ENCODE results near the gene RNF115. TPM values are rescaled to one million over a fixed set of nuclear protein-coding genes. Genes with fewer than 3 reads are reported as not detected.

RNF115 gene
- polyA plus RNA-seq, 2 of the 4 experiments (the other 2 are of a cell fraction), result 8.5 to 18.8 TPM

DNA sequence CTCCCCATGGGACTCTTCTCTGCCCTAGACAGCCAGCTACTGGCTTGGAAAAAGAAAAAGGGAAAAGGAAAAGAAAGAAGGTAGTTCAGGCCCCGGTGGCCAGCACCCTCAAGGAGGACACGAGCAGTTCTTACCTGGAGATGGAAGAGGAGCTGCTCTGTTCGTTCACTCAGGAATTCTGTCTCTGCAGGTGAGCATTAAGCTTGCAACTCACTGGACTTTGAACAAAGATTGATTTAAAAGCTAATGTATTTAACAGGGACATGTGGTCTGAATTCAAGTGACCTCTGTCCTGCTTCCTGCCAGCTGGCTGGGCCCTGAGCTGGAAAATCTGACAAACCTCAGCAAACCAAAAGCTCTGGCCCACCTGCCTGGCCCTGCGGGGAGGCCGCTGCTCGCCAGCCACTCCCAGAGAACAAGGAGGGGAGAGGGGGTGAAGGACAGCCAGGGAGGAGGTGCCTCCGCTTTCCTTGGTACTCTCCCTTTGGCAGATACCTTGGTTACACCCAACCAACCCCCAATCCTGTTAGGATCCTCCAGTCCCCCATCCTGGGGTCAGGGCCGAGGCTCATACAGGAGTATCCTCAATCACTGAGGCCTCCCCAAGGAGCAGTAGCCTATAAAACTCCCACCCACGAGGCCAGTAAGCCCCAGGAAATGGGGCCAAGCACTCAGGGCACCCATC, 116.6 kb downstream of the RNF115 start, which contains the start of gene PDZK1:
PDZK1 (minus strand) TSS at position 186 of the 685 bp plus-strand sequence. CDS start 19,347 bp downstream, outside the sequence.
- ChIA-PET CTCF (interaction anchor here (0.9 to 5.6 kb wide), 2 partner anchors 14 to 31 kb away, joined by 3 to 35 read pairs; no protein-coding TSS in a partner anchor), POLR2A (no interaction called here)
- no peak for DNase-seq (ENCODE audit: low read depth in 1 of 2, low spot score in 1 of 2)
- no peak for TF ChIP-seq HOXA7 (CRISPR knock-in tag; IDR thresholded peaks at IDR 0.05)
- TF ChIP-seq ZFP36 (IDR thresholded peaks at IDR 0.05; ENCODE audit: borderline replicate concordance, partially characterized antibody), result no peak
- Histone ChIP-seq H3K9me3 (no peaks in the 10 kb centered on the region), H3K4me3 (no peak within 1 kb of the TSS), H3K27ac (peak within 1 kb of the TSS; percentile 56 to 78), H3K4me2 (peak within 1 kb of the TSS; percentile 48), H3K4me1 (peaks cover 51% of the 10 kb centered on the region)
- ATAC-seq, result no peak; a peak in 1 of 6 replicates
- no peak for FAIRE-seq
- WGBS (ENCODE audit: missing lambda C conversion rate), result 75% methylated on average over 9 of the region's 9 CpGs

DNA sequence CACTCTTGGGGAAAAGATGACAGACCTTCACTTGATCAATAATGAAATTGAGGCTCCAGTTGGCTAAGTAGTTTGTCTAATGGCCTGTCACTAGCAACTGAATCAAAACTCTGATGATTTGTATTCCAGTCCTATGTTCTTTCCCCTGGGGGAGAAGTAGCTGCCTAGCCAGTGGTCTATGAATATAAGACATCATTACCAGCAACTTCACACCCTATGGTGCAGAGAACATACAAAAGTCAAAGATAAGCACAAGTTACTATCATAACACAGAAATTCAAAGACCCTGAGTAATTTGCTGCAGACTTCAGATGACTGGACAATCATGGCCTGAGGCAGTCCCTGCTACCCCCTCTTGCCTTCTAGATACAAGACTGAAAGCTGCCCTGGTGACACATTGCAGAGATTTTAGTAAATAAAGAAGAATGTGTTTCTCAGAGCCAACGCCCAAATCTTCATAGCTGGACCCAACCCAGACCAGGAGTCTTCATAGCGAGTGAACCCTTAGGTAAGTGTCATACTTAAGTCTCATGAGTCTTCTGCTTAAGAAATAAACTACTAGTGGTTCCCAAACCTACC, 117.7 kb downstream of the RNF115 start:
- H3K4me3 ChIP-seq, result no peak overlapping the region
- ATAC-seq (peak; percentile 79 to 81), DNase-seq (ENCODE audit: low read depth in 1 of 2, low spot score in 1 of 2) (peak; percentile 55 to 84), FAIRE-seq (no peak)
- 0% methylated on average over 2 of the region's 2 CpGs for WGBS (ENCODE audit: missing lambda C conversion rate)
- peaks cover 40% of the 10 kb centered on the region for H3K4me1 ChIP-seq
- CTCF ChIA-PET, result interaction anchor here (0.9 to 5.6 kb wide), 2 partner anchors 15 to 32 kb away, joined by 3 to 35 read pairs; no protein-coding TSS in a partner anchor
- POLR2A ChIA-PET, result no interaction called here
- TF ChIP-seq GATA3 (IDR thresholded peaks at IDR 0.05; ENCODE audit: borderline replicate concordance) (peak; percentile 71; the same call in 1 of the 2 replicates), TFCP2L1 (CRISPR knock-in tag; IDR thresholded peaks at IDR 0.05) (no peak), RNF2 (IDR thresholded peaks at IDR 0.05; ENCODE audit: borderline replicate concordance, low read depth) (no peak), ZC3H11A (IDR thresholded peaks at IDR 0.05) (no peak), SREBF2 (IDR thresholded peaks at IDR 0.05) (no peak), RARB (CRISPR knock-in tag; IDR thresholded peaks at IDR 0.05) (no peak), POLR2A (IDR thresholded peaks at IDR 0.05; ENCODE audit: low read length) (no peak), FOSL2 (IDR thresholded peaks at IDR 0.05) (peak; percentile 48; the same call in 1 of the 2 replicates), FOSL2 (CRISPR knock-in tag; IDR thresholded peaks at IDR 0.05) (peak; percentile 79), FOSB (CRISPR knock-in tag; IDR thresholded peaks at IDR 0.05) (no peak), POLR2AphosphoS2 (conservative IDR thresholded peaks at IDR 0.05; ENCODE audit: low read length) (no peak), JUNB (IDR thresholded peaks at IDR 0.05) (0 out of 2 replicates have a peak, but pooled peaks have one; percentile 18)
- TF ChIP-seq, protein P1, sequence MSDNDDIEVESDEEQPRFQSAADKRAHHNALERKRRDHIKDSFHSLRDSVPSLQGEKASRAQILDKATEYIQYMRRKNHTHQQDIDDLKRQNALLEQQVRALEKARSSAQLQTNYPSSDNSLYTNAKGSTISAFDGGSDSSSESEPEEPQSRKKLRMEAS (IDR thresholded peaks at IDR 0.05), result peak; percentile 58
- TF ChIP-seq, protein P2, sequence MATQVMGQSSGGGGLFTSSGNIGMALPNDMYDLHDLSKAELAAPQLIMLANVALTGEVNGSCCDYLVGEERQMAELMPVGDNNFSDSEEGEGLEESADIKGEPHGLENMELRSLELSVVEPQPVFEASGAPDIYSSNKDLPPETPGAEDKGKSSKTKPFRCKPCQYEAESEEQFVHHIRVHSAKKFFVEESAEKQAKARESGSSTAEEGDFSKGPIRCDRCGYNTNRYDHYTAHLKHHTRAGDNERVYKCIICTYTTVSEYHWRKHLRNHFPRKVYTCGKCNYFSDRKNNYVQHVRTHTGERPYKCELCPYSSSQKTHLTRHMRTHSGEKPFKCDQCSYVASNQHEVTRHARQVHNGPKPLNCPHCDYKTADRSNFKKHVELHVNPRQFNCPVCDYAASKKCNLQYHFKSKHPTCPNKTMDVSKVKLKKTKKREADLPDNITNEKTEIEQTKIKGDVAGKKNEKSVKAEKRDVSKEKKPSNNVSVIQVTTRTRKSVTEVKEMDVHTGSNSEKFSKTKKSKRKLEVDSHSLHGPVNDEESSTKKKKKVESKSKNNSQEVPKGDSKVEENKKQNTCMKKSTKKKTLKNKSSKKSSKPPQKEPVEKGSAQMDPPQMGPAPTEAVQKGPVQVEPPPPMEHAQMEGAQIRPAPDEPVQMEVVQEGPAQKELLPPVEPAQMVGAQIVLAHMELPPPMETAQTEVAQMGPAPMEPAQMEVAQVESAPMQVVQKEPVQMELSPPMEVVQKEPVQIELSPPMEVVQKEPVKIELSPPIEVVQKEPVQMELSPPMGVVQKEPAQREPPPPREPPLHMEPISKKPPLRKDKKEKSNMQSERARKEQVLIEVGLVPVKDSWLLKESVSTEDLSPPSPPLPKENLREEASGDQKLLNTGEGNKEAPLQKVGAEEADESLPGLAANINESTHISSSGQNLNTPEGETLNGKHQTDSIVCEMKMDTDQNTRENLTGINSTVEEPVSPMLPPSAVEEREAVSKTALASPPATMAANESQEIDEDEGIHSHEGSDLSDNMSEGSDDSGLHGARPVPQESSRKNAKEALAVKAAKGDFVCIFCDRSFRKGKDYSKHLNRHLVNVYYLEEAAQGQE (IDR thresholded peaks at IDR 0.05), result no peak
- TF ChIP-seq, protein P3, sequence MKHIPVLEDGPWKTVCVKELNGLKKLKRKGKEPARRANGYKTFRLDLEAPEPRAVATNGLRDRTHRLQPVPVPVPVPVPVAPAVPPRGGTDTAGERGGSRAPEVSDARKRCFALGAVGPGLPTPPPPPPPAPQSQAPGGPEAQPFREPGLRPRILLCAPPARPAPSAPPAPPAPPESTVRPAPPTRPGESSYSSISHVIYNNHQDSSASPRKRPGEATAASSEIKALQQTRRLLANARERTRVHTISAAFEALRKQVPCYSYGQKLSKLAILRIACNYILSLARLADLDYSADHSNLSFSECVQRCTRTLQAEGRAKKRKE (CRISPR knock-in tag; IDR thresholded peaks at IDR 0.05; ENCODE audit: low read depth), result no peak
- TF ChIP-seq, protein P4, sequence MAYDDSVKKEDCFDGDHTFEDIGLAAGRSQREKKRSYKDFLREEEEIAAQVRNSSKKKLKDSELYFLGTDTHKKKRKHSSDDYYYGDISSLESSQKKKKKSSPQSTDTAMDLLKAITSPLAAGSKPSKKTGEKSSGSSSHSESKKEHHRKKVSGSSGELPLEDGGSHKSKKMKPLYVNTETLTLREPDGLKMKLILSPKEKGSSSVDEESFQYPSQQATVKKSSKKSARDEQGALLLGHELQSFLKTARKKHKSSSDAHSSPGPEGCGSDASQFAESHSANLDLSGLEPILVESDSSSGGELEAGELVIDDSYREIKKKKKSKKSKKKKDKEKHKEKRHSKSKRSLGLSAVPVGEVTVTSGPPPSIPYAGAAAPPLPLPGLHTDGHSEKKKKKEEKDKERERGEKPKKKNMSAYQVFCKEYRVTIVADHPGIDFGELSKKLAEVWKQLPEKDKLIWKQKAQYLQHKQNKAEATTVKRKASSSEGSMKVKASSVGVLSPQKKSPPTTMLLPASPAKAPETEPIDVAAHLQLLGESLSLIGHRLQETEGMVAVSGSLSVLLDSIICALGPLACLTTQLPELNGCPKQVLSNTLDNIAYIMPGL (CRISPR knock-in tag; IDR thresholded peaks at IDR 0.05; ENCODE audit: borderline replicate concordance), result no peak
- H3K4me2 ChIP-seq, result peak overlapping the region; percentile 48
- no peaks in the 10 kb centered on the region for H3K9me3 ChIP-seq
- peak overlapping the region; percentile 56 to 78; a peak in 5 of 6 replicates for H3K27ac ChIP-seq

Data from A549 (cell line).